PC-3 (cell line): Measurements from ENCODE around the gene CDC45. TPM values are rescaled to one million over a fixed set of nuclear protein-coding genes. Genes with fewer than 3 reads are reported as not detected.

Experiments used
- ATAC-seq: fragments of 200-7000 bp; cut with Tn5 transposase; 2 replicates; pipeline ENCODE4 v1.9.1; 2020; ENCODE audit warnings: mild to moderate bottlenecking, moderate library complexity
- BruUV-seq: library from RNA; stranded (reverse); fragments of 400-500 nt; replicated peaks from 2 replicates; lab custom pipeline; 2021; lab: Mats Ljungman, UMichigan
- CTCF ChIA-PET: fragments of 300-600 bp; sonication (Branson Sonifier 250); formaldehyde crosslinking; loops from one replicate; lab custom pipeline; 2022; ENCODE audit warnings: antibody characterized with exemption; lab: Charles Lee
- POLR2A ChIA-PET: fragments of 300-600 bp; sonication (Branson Sonifier 250); formaldehyde crosslinking; loops from one replicate; lab custom pipeline; 2022; ENCODE audit warnings: antibody characterized with exemption; ENCODE audit not compliant: unreplicated experiment; lab: Charles Lee
- DNase-seq: peaks from one replicate; pipeline ENCODE4 v3.0.0-alpha.2; 2015
- H2AFZ ChIP-seq: fragments of 300-600 bp; sonication (generic); 2 replicates; pipeline ENCODE4 v1.6.0; 2016; ENCODE audit warnings: antibody characterized with exemption, low read length
- H3F3A ChIP-seq: fragments of 300-600 bp; sonication (generic); one replicate; pipeline ENCODE4 v1.6.0; 2017; ENCODE audit warnings: antibody characterized with exemption, low read length, control low read depth, mild to moderate bottlenecking; ENCODE audit not compliant: unreplicated experiment
- H3K27ac ChIP-seq: fragments of 300-600 bp; sonication (generic); 2 replicates; pipeline ENCODE4 v1.5.1; 2016; ENCODE audit warnings: mild to moderate bottlenecking, low read length
- H3K27me3 ChIP-seq: fragments of 300-600 bp; sonication (generic); 2 replicates; pipeline ENCODE4 v1.6.1; 2016; ENCODE audit warnings: low read length, mixed read lengths
- H3K36me3 ChIP-seq: fragments of 300-600 bp; sonication (generic); 2 replicates; pipeline ENCODE4 v1.6.1; 2016; ENCODE audit warnings: low read depth, mixed run types, low read length, mixed read lengths
- H3K4me1 ChIP-seq: fragments of 300-600 bp; sonication (generic); 2 replicates; pipeline ENCODE4 v1.5.1; 2016; ENCODE audit warnings: low read length; ENCODE audit not compliant: insufficient read depth
- H3K4me2 ChIP-seq: fragments of 300-600 bp; sonication (generic); 2 replicates; pipeline ENCODE4 v1.6.0; 2016; ENCODE audit warnings: low read length
- H3K4me3 ChIP-seq: fragments of 300-600 bp; sonication (generic); 2 replicates; pipeline ENCODE4 v1.5.1; 2016; ENCODE audit warnings: mild to moderate bottlenecking, low read length, mixed read lengths
- H3K79me2 ChIP-seq: fragments of 300-600 bp; sonication (generic); 2 replicates; pipeline ENCODE4 v1.6.1; 2017; ENCODE audit warnings: low read length, mixed read lengths
- H3K9ac ChIP-seq: fragments of 300-600 bp; sonication (generic); 2 replicates; pipeline ENCODE4 v1.6.0; 2016; ENCODE audit warnings: mild to moderate bottlenecking, low read length
- H3K9me2 ChIP-seq: fragments of 300-600 bp; sonication (generic); replicated peaks from 2 replicates; pipeline ENCODE4 v1.6.1; 2016; ENCODE audit warnings: mixed run types, low read length, mixed read lengths
- H3K9me3 ChIP-seq: fragments of 300-600 bp; sonication (generic); 2 replicates; pipeline ENCODE4 v1.6.1; 2016; ENCODE audit warnings: low read length, mixed read lengths
- H4K20me1 ChIP-seq: fragments of 300-600 bp; sonication (generic); 2 replicates; pipeline ENCODE4 v1.6.1; 2016; ENCODE audit warnings: low read length, mixed read lengths
- EZH2 ChIP-seq: fragments of 300-600 bp; sonication (generic); IDR thresholded peaks from one replicate; pipeline ENCODE4 v1.6.1; 2017; ENCODE audit warnings: antibody characterized with exemption, mild to moderate bottlenecking, low read length; ENCODE audit not compliant: unreplicated experiment
- EZH2phosphoT487 ChIP-seq: fragments of 300-600 bp; sonication (generic); IDR thresholded peaks from 2 replicates; pipeline ENCODE4 v1.6.1; 2018; ENCODE audit warnings: mild to moderate bottlenecking, antibody characterized with exemption, low read length, borderline replicate concordance
- intact Hi-C: fragments of 100-400 bp; cut with micrococcal nuclease; formaldehyde crosslinking; loops from 2 replicates; pipeline ENCODE4 v1.9.0; 2023
- total RNA-seq: library from RNA; depleted of rRNA; stranded (reverse); fragments of >200 nt; gene quantifications from 2 replicates; pipeline ENCODE4 v1.2.3, GENCODE V29; 2014
- TF ChIP-seq, protein P1 (sequence below): fragments of 300-600 bp; sonication (generic); conservative IDR thresholded peaks from 2 replicates; pipeline ENCODE4 v1.5.1; 2017; ENCODE audit warnings: antibody characterized with exemption, low read depth, mild to moderate bottlenecking, low read length

The CDC45 gene
- total RNA-seq, 1 experiment from 2014 or later: 70.9 TPM

- H3K4me3 ChIP-seq: no peak overlapping the region
- no peaks in the 10 kb centered on the region for H3K9me2 ChIP-seq
- H3K4me1 ChIP-seq: no peaks in the 10 kb centered on the region
- CTCF ChIA-PET: no interaction called here
- H4K20me1 ChIP-seq: no peaks in the 10 kb centered on the region
- H3K27me3 ChIP-seq: no peaks in the 10 kb centered on the region
- H3K79me2 ChIP-seq: no peaks in the 10 kb centered on the region
- ATAC-seq: no peak
- no peak overlapping the region for H3K9ac ChIP-seq
- no TSS peak for BruUV-seq
- no peak overlapping the region for H3K4me2 ChIP-seq
- no peaks in the 10 kb centered on the region for H3K9me3 ChIP-seq
- no peak for DNase-seq
- POLR2A ChIA-PET: no interaction called here
- no peaks in the 10 kb centered on the region for H3F3A ChIP-seq
- no peak overlapping the region for H2AFZ ChIP-seq
- no peak for TF ChIP-seq EZH2
- TF ChIP-seq, protein P1, sequence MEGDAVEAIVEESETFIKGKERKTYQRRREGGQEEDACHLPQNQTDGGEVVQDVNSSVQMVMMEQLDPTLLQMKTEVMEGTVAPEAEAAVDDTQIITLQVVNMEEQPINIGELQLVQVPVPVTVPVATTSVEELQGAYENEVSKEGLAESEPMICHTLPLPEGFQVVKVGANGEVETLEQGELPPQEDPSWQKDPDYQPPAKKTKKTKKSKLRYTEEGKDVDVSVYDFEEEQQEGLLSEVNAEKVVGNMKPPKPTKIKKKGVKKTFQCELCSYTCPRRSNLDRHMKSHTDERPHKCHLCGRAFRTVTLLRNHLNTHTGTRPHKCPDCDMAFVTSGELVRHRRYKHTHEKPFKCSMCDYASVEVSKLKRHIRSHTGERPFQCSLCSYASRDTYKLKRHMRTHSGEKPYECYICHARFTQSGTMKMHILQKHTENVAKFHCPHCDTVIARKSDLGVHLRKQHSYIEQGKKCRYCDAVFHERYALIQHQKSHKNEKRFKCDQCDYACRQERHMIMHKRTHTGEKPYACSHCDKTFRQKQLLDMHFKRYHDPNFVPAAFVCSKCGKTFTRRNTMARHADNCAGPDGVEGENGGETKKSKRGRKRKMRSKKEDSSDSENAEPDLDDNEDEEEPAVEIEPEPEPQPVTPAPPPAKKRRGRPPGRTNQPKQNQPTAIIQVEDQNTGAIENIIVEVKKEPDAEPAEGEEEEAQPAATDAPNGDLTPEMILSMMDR: no peak
- TF ChIP-seq EZH2phosphoT487: no peak
- intact Hi-C loops: no loop called here
- H3K36me3 ChIP-seq: peaks cover 4% of the 10 kb centered on the region; the same call in 1 of the 2 replicates
- H3K27ac ChIP-seq: no peak overlapping the region
Observed at GRCh38 chr22:19518635-19519034, 38.9 kb downstream of the CDC45 start.

- CTCF ChIA-PET: no interaction called here
- H3K27me3 ChIP-seq: no peaks in the 10 kb centered on the region
- H4K20me1 ChIP-seq: no peaks in the 10 kb centered on the region
- no peaks in the 10 kb centered on the region for H3K79me2 ChIP-seq
- intact Hi-C loops: no loop called here
- POLR2A ChIA-PET: no interaction called here
- no peak overlapping the region for H2AFZ ChIP-seq
- H3F3A ChIP-seq: no peaks in the 10 kb centered on the region
- H3K27ac ChIP-seq: no peak overlapping the region
- no peak overlapping the region for H3K4me2 ChIP-seq
- ATAC-seq (no peak), DNase-seq (no peak)
- BruUV-seq: no TSS peak
- H3K9ac ChIP-seq: no peak overlapping the region
- TF ChIP-seq, protein P1: no peak
- TF ChIP-seq EZH2 (no peak), EZH2phosphoT487 (no peak)
- H3K9me2 ChIP-seq: no peaks in the 10 kb centered on the region
- no peak overlapping the region for H3K4me3 ChIP-seq
- H3K36me3 ChIP-seq: peaks cover 4% of the 10 kb centered on the region; the same call in 1 of the 2 replicates
- H3K9me3 ChIP-seq: no peaks in the 10 kb centered on the region
- no peaks in the 10 kb centered on the region for H3K4me1 ChIP-seq
Observed at GRCh38 chr22:19519041-19519926, 39.6 kb downstream of the CDC45 start.

DNA sequence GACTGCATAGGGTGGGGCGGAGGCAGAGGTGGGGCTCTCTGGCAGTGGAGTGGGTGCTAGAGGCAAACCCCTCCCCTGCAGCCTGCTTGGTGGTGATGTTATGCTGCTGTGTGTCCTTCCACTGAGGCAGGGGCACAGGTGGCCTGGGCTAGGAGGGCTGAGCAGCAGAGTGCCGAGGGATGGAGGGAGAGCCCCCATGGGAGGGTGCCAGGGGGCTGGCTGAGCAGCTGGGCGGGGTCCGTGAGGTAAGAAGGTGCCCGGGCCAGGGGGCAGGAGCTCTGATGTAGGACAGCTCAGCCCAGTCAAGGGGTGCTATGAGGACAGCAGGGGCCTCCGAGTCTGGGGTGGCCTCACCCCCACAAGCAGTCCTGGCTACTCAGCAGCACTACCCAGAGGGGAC lies 40.3 kb downstream of the CDC45 start:
- H3K36me3 ChIP-seq: no peaks in the 10 kb centered on the region
- DNase-seq (no peak), ATAC-seq (no peak)
- CTCF ChIA-PET: no interaction called here
- H3K27ac ChIP-seq: no peak overlapping the region
- no peak overlapping the region for H3K4me2 ChIP-seq
- no peaks in the 10 kb centered on the region for H3K4me1 ChIP-seq
- no peaks in the 10 kb centered on the region for H3F3A ChIP-seq
- POLR2A ChIA-PET: no interaction called here
- no peak overlapping the region for H3K4me3 ChIP-seq
- no peaks in the 10 kb centered on the region for H3K9me2 ChIP-seq
- TF ChIP-seq, protein P1: no peak
- TF ChIP-seq EZH2: no peak
- intact Hi-C loops: no loop called here
- no peaks in the 10 kb centered on the region for H3K79me2 ChIP-seq
- H3K9ac ChIP-seq: no peak overlapping the region
- BruUV-seq: no TSS peak
- no peaks in the 10 kb centered on the region for H3K9me3 ChIP-seq
- H4K20me1 ChIP-seq: no peaks in the 10 kb centered on the region
- H2AFZ ChIP-seq: no peak overlapping the region
- H3K27me3 ChIP-seq: no peaks in the 10 kb centered on the region
